A375 (cell line): ENCODE measurements around the gene RABL2A. TPM values are rescaled to one million over a fixed set of nuclear protein-coding genes. Genes with fewer than 3 reads are reported as not detected.

Experiments
- small RNA-seq: library from RNA; depleted of rRNA; stranded (forward); fragments of <200 nt; gene quantifications from one replicate; pipeline ENCODE3, GENCODE V24; 2014
- total RNA-seq: library from RNA; depleted of rRNA; stranded (reverse); fragments of >200 nt; shearing (Covaris generic); gene quantifications from 2 replicates; pipeline ENCODE4 v1.2.3, GENCODE V29; 2014; rRNA removed

Gene RABL2A
- total RNA-seq, result 2.7 and 3.1 TPM in 2 replicates

GRCh38 chr2:113626616-113627330, at the start of gene RABL2A:
Gene RABL2A, plus strand, starts transcription at chr2:113627266. Its CDS starts 1,341 bp downstream, at chr2:113628607.

Small RNA genes lying within 50 kb of the gene (small RNA-seq; reads per million reads assigned to genes)
- gene MIR1302-3 (not detected), gene RNU6-744P (not detected)

Other genes starting within 250 kb of the RABL2A start
- gene ZNG1B, start 189.6 kb upstream of the RABL2A start, total RNA-seq, result 23.9 and 26.6 TPM in 2 replicates
- 0.08 and 0.19 TPM in 2 replicates for gene FOXD4L1, start 128.6 kb upstream of the RABL2A start, total RNA-seq
- 18.3 and 25.5 TPM in 2 replicates for gene SLC35F5, start 129.4 kb downstream of the RABL2A start, total RNA-seq